ENCODE results near the gene PRPF40B.

Gene PRPF40B

DNA sequence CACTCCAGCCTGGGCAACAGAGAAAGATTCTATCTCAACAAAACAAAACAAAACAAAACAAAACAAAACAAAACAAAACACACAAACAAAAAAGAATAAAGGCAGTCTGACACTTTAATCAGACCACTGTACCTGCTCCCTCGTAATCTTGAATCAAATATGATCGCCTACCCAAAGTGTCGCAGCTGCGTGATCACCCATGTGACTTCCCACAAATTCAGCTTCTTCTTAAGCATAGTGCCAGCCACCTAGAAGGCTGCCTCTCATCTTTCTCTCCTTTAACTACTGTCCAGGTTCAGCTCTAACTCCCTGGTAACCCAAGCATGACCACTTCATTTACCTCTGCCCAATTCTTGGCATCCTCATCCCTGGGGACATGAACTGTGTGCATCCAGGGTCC lies 46.4 kb downstream of the PRPF40B start:
- Histone ChIP-seq H3F3A (ENCODE audit: insufficient read depth, low read length) (no peaks in the 10 kb centered on the region), H3K9me3 (ENCODE audit: low read length) (no peaks in the 10 kb centered on the region), H3K27me3 (ENCODE audit: insufficient read depth, low read length) (no peaks in the 10 kb centered on the region), H3K9ac (ENCODE audit: low read length) (no peak overlapping the region), H3K27ac (ENCODE audit: low read depth, low read length, poor library complexity, severe bottlenecking) (no peak overlapping the region), H3K79me2 (ENCODE audit: insufficient read depth, low read length) (no peaks in the 10 kb centered on the region), H3K9me2 (ENCODE audit: low read depth, low read length) (no peaks in the 10 kb centered on the region), H3K4me1 (ENCODE audit: insufficient read depth, low read length, severe bottlenecking) (peaks cover 37% of the 10 kb centered on the region), H3K4me3 (ENCODE audit: low read depth, low read length, poor library complexity, severe bottlenecking) (no peak overlapping the region), H3K36me3 (ENCODE audit: insufficient read depth, low read length) (no peaks in the 10 kb centered on the region), H2AFZ (ENCODE audit: low read length) (no peak overlapping the region), H4K20me1 (ENCODE audit: insufficient read depth, low read length) (no peaks in the 10 kb centered on the region), H3K4me2 (ENCODE audit: low read length) (no peak overlapping the region)
- TF ChIP-seq, protein P1, sequence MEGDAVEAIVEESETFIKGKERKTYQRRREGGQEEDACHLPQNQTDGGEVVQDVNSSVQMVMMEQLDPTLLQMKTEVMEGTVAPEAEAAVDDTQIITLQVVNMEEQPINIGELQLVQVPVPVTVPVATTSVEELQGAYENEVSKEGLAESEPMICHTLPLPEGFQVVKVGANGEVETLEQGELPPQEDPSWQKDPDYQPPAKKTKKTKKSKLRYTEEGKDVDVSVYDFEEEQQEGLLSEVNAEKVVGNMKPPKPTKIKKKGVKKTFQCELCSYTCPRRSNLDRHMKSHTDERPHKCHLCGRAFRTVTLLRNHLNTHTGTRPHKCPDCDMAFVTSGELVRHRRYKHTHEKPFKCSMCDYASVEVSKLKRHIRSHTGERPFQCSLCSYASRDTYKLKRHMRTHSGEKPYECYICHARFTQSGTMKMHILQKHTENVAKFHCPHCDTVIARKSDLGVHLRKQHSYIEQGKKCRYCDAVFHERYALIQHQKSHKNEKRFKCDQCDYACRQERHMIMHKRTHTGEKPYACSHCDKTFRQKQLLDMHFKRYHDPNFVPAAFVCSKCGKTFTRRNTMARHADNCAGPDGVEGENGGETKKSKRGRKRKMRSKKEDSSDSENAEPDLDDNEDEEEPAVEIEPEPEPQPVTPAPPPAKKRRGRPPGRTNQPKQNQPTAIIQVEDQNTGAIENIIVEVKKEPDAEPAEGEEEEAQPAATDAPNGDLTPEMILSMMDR (IDR thresholded peaks at IDR 0.05; ENCODE audit: low read length): no peak
- no peak for TF ChIP-seq EZH2 (IDR thresholded peaks at IDR 0.05; ENCODE audit: borderline replicate concordance, low read length)

DNA sequence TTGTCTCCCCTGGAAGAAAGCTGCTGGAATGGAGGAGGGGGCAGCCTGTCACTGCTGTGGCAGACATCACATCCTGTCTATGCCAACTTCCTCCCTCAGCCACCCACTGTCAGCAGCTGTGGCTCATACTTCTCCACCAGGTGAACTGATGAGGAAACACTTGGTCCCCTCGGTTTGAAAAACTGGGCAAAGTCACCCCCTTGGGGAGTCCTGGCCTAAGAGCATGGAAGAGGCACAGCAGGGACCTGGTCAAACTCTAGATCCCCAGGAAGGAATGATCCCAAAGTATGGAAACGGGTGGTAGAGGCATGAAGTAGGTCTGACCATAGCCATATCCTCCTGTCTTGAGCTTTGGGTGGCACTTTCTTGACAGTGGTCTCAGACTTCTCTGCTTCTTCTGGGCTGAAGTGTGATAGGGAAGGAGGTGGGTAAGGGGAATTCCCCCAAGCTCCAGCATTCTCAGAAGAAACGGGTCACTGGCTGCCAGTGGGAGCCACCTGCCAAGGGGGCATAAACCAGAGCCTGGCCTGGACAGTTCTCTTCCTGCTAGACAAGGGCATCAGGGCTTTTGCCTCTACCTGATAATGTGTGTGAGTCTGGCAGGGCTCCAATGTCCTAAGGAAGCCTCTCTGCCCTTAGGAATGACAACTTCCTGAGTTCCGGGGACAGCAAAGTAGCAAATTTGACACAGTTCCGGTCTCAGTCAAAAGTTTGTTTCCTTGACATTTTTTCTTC lies 47.8 kb downstream of the PRPF40B start:
- Histone ChIP-seq H3K27ac (ENCODE audit: low read depth, low read length, poor library complexity, severe bottlenecking) (peak overlapping the region; percentile 45), H3K4me3 (ENCODE audit: low read depth, low read length, poor library complexity, severe bottlenecking) (peak overlapping the region; percentile 25), H3K79me2 (ENCODE audit: insufficient read depth, low read length) (no peaks in the 10 kb centered on the region), H3F3A (ENCODE audit: insufficient read depth, low read length) (no peaks in the 10 kb centered on the region), H3K27me3 (ENCODE audit: insufficient read depth, low read length) (no peaks in the 10 kb centered on the region; the same call in 1 of the 2 replicates), H3K9me3 (ENCODE audit: low read length) (no peaks in the 10 kb centered on the region), H2AFZ (ENCODE audit: low read length) (peak overlapping the region; percentile 36), H3K4me2 (ENCODE audit: low read length) (peak overlapping the region; percentile 48), H3K4me1 (ENCODE audit: insufficient read depth, low read length, severe bottlenecking) (peaks cover 34% of the 10 kb centered on the region), H4K20me1 (ENCODE audit: insufficient read depth, low read length) (no peaks in the 10 kb centered on the region), H3K9me2 (ENCODE audit: low read depth, low read length) (no peaks in the 10 kb centered on the region), H3K9ac (ENCODE audit: low read length) (peak overlapping the region; percentile 9; the same call in 1 of the 2 replicates), H3K36me3 (ENCODE audit: insufficient read depth, low read length) (no peaks in the 10 kb centered on the region)
- TF ChIP-seq, protein P1 (IDR thresholded peaks at IDR 0.05; ENCODE audit: low read length): no peak
- TF ChIP-seq EZH2 (IDR thresholded peaks at IDR 0.05; ENCODE audit: borderline replicate concordance, low read length): no peak

DNA sequence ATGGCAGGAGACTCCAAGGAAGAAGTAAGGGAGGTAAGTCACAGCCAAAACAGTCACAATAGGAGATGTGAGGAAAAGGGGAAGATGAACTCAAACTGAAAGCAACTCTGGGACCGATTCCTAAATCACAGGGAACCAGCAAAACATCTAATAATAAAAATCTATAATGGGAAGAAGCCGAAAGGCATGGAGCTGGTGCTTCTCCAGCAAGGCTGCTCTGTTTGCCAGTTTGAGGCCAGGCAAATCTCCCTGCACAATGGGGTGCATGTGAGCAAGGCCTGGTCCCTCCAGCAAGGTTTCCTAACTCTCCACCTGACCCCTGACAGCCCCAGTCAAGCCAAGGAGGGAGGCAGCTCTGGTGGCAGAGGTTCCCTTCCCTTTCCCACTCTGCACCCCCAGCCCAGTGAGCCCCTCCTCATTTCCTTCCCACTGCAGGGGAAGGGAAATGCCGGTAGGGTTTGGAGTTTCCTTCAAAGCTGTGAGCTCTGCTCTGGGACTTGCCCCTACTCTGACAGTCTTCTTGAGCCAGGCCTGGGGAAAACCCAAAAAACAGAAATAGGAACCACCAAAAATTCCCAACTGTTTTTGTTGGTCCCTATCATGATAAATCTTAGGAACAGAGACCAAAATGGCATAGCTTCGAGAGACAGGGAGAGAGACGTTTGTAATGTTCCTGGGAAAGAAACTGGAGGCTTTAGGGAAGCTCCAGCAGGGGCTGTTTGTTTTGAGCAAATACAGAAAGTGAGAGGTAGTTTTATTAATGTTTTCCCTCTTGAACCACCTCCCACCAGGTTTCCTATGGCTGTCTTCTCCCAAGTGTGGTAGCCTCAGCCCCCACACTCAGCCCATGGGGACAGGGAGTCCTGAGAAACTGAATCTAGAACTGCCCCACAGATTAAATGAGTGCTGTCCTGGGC lies 49.2 kb downstream of the PRPF40B start:
- Histone ChIP-seq H3K9me3 (ENCODE audit: low read length) (no peaks in the 10 kb centered on the region), H3K9me2 (ENCODE audit: low read depth, low read length) (no peaks in the 10 kb centered on the region), H3K36me3 (ENCODE audit: insufficient read depth, low read length) (no peaks in the 10 kb centered on the region), H3K9ac (ENCODE audit: low read length) (no peak overlapping the region), H3K27ac (ENCODE audit: low read depth, low read length, poor library complexity, severe bottlenecking) (no peak overlapping the region), H4K20me1 (ENCODE audit: insufficient read depth, low read length) (no peaks in the 10 kb centered on the region), H3K4me2 (ENCODE audit: low read length) (no peak overlapping the region), H3K27me3 (ENCODE audit: insufficient read depth, low read length) (no peaks in the 10 kb centered on the region; the same call in 1 of the 2 replicates), H3K4me1 (ENCODE audit: insufficient read depth, low read length, severe bottlenecking) (peaks cover 34% of the 10 kb centered on the region), H3F3A (ENCODE audit: insufficient read depth, low read length) (no peaks in the 10 kb centered on the region), H2AFZ (ENCODE audit: low read length) (no peak overlapping the region), H3K4me3 (ENCODE audit: low read depth, low read length, poor library complexity, severe bottlenecking) (no peak overlapping the region), H3K79me2 (ENCODE audit: insufficient read depth, low read length) (no peaks in the 10 kb centered on the region)
- no peak for TF ChIP-seq EZH2 (IDR thresholded peaks at IDR 0.05; ENCODE audit: borderline replicate concordance, low read length)
- TF ChIP-seq, protein P1 (IDR thresholded peaks at IDR 0.05; ENCODE audit: low read length): no peak
